Endothelial cell (in vitro differentiated cells): ENCODE measurements around the gene TBC1D9. TPM values are rescaled to one million over a fixed set of nuclear protein-coding genes. Genes with fewer than 3 reads are reported as not detected.

Source experiments
- DNase-seq: peaks from one replicate; pipeline ENCODE4 v3.0.0; 2021; ENCODE audit warnings: low spot score
- H3K27ac Mint-ChIP-seq: one replicate; pipeline ENCODE4 v1.8.0; 2021; ENCODE audit warnings: mixed read lengths, inconsistent platforms; ENCODE audit not compliant: unreplicated experiment
- H3K27me3 Mint-ChIP-seq: one replicate; pipeline ENCODE4 v1.8.0; 2021; ENCODE audit warnings: mild to moderate bottlenecking, moderate library complexity, mixed read lengths, inconsistent platforms; ENCODE audit not compliant: unreplicated experiment
- H3K36me3 Mint-ChIP-seq: one replicate; pipeline ENCODE4 v1.8.0; 2021; ENCODE audit warnings: mild to moderate bottlenecking, low read depth, mixed read lengths, inconsistent platforms; ENCODE audit not compliant: unreplicated experiment
- H3K4me1 Mint-ChIP-seq: one replicate; pipeline ENCODE4 v1.8.0; 2021; ENCODE audit warnings: mild to moderate bottlenecking, mixed read lengths, inconsistent platforms; ENCODE audit not compliant: unreplicated experiment
- H3K4me3 Mint-ChIP-seq: one replicate; pipeline ENCODE4 v1.8.0; 2021; ENCODE audit warnings: mild to moderate bottlenecking, mixed read lengths, inconsistent platforms; ENCODE audit not compliant: unreplicated experiment
- H3K9me3 Mint-ChIP-seq: one replicate; pipeline ENCODE4 v1.8.0; 2021; ENCODE audit warnings: mixed read lengths, inconsistent platforms; ENCODE audit not compliant: unreplicated experiment
- CTCF ChIP-seq: fragments of 200-600 bp; sonication (generic); IDR thresholded peaks from one replicate; pipeline ENCODE4 v1.5.0; 2021; ENCODE audit warnings: antibody characterized with exemption; ENCODE audit not compliant: unreplicated experiment
- total RNA-seq: library from RNA; stranded (reverse); fragmentation: NEBNext Ultra II Directional; extraction: Animal tissue kit (Norgen Biotek cat#: 25700); gene quantifications from one replicate; pipeline ENCODE4 v1.2.1, GENCODE V29; 2021; ENCODE audit not compliant: unreplicated experiment

TBC1D9 gene
- total RNA-seq, 1 donor from 2014 or later: 25.5 TPM

GRCh38 chr4:140600408-140600807, 155.8 kb downstream of the TBC1D9 start:
- peaks cover 13% of the 10 kb centered on the region for H3K4me1 Mint-ChIP-seq
- H3K9me3 Mint-ChIP-seq: no peaks in the 10 kb centered on the region
- no peak for TF ChIP-seq CTCF
- H3K4me3 Mint-ChIP-seq: no peak overlapping the region
- DNase-seq: no peak
- no peak overlapping the region for H3K27ac Mint-ChIP-seq
- peaks cover 5% of the 10 kb centered on the region for H3K27me3 Mint-ChIP-seq
- no peaks in the 10 kb centered on the region for H3K36me3 Mint-ChIP-seq

GRCh38 chr4:140595065-140595464, 161.1 kb downstream of the TBC1D9 start:
- Mint-ChIP-seq H3K36me3 (no peaks in the 10 kb centered on the region), H3K27ac (no peak overlapping the region), H3K4me1 (no peaks in the 10 kb centered on the region), H3K27me3 (no peaks in the 10 kb centered on the region), H3K4me3 (no peak overlapping the region), H3K9me3 (no peaks in the 10 kb centered on the region)
- TF ChIP-seq CTCF: no peak
- DNase-seq: no peak

- Mint-ChIP-seq H3K4me3 (no peak overlapping the region), H3K27me3 (no peaks in the 10 kb centered on the region), H3K36me3 (no peaks in the 10 kb centered on the region), H3K4me1 (no peaks in the 10 kb centered on the region), H3K9me3 (no peaks in the 10 kb centered on the region), H3K27ac (no peak overlapping the region)
- no peak for TF ChIP-seq CTCF
- DNase-seq: no peak
Observed at GRCh38 chr4:140584439-140584838, 171.7 kb downstream of the TBC1D9 start.

- no peak overlapping the region for H3K27ac Mint-ChIP-seq
- no peak for TF ChIP-seq CTCF
Observed at GRCh38 chr4:140581078-140581477, 175.1 kb downstream of the TBC1D9 start.

GRCh38 chr4:140579278-140579677, 176.9 kb downstream of the TBC1D9 start:
- Mint-ChIP-seq H3K36me3 (no peaks in the 10 kb centered on the region), H3K4me1 (no peaks in the 10 kb centered on the region), H3K27me3 (no peaks in the 10 kb centered on the region), H3K9me3 (no peaks in the 10 kb centered on the region), H3K4me3 (no peak overlapping the region), H3K27ac (no peak overlapping the region)
- no peak for TF ChIP-seq CTCF
- DNase-seq: no peak

More at GRCh38 chr4:140581078-140581477, 175.1 kb downstream of the TBC1D9 start:
- H3K27me3 Mint-ChIP-seq: no peaks in the 10 kb centered on the region
- no peak for DNase-seq
- no peaks in the 10 kb centered on the region for H3K4me1 Mint-ChIP-seq
- no peaks in the 10 kb centered on the region for H3K36me3 Mint-ChIP-seq
- H3K9me3 Mint-ChIP-seq: no peaks in the 10 kb centered on the region
- H3K4me3 Mint-ChIP-seq: no peak overlapping the region
